Measurements from ENCODE around the gene PIGT. TPM values are rescaled to one million over a fixed set of nuclear protein-coding genes. Genes with fewer than 3 reads are reported as not detected.

Gene PIGT
- total and polyA plus RNA-seq, 4 donors = 22.1 to 98.4 (median 81.5) TPM

- H3K4me1 ChIP-seq (ENCODE audit: control insufficient read depth, insufficient read depth, low read length) = peaks cover 30% of the 10 kb centered on the region
- WGBS (ENCODE audit: insufficient coverage) = 96% methylated on average over 12 of the region's 21 CpGs
- peak within 1 kb of the TSS; percentile 36 for H3K27ac ChIP-seq (ENCODE audit: low read depth, low read length)
- H3K36me3 ChIP-seq (ENCODE audit: control insufficient read depth, insufficient read depth, low read length) = peaks cover 23% of the 10 kb centered on the region
- H3K9me3 ChIP-seq (ENCODE audit: control insufficient read depth, insufficient read depth, low read length) = no peaks in the 10 kb centered on the region
- peak in 2 of 6 donors; percentile 1 to 17 for DNase-seq (ENCODE audit: low read depth in 4 of 6, low spot score in 6 of 6)
- H3K4me3 ChIP-seq (ENCODE audit: low read depth, low read length) = peak within 1 kb of the TSS; percentile 68
- no peaks in the 10 kb centered on the region for H3K27me3 ChIP-seq (ENCODE audit: control insufficient read depth, insufficient read depth, low read length)
Observed at GRCh38 chr20:45407783-45408645, 7.9 kb upstream of the PIGT start, which contains the start of gene DBNDD2. Gene DBNDD2, plus strand, starts transcription at chr20:45408289. Its CDS starts 179 bp downstream, at chr20:45408468.

- peaks cover 23% of the 10 kb centered on the region for H3K36me3 ChIP-seq (ENCODE audit: control insufficient read depth, insufficient read depth, low read length)
- DNase-seq (ENCODE audit: low read depth in 4 of 6, low spot score in 6 of 6) = no peak
- no peak overlapping the region for H3K27ac ChIP-seq (ENCODE audit: low read depth, low read length)
- peaks cover 30% of the 10 kb centered on the region for H3K4me1 ChIP-seq (ENCODE audit: control insufficient read depth, insufficient read depth, low read length)
- no peaks in the 10 kb centered on the region for H3K27me3 ChIP-seq (ENCODE audit: control insufficient read depth, insufficient read depth, low read length)
- no peak overlapping the region for H3K4me3 ChIP-seq (ENCODE audit: low read depth, low read length)
- H3K9me3 ChIP-seq (ENCODE audit: control insufficient read depth, insufficient read depth, low read length) = no peaks in the 10 kb centered on the region
- WGBS (ENCODE audit: insufficient coverage) = 86% methylated on average over 5 of the region's 7 CpGs
Observed at GRCh38 chr20:45408646-45409213, 7.2 kb upstream of the PIGT start.

- 92% methylated on average over 2 of the region's 7 CpGs for WGBS (ENCODE audit: insufficient coverage)
- peaks cover 30% of the 10 kb centered on the region for H3K4me1 ChIP-seq (ENCODE audit: control insufficient read depth, insufficient read depth, low read length)
- DNase-seq (ENCODE audit: low read depth in 4 of 6, low spot score in 6 of 6) = no peak
- H3K9me3 ChIP-seq (ENCODE audit: control insufficient read depth, insufficient read depth, low read length) = no peaks in the 10 kb centered on the region
- H3K27ac ChIP-seq (ENCODE audit: low read depth, low read length) = no peak overlapping the region
- no peak overlapping the region for H3K4me3 ChIP-seq (ENCODE audit: low read depth, low read length)
- no peaks in the 10 kb centered on the region for H3K27me3 ChIP-seq (ENCODE audit: control insufficient read depth, insufficient read depth, low read length)
- peaks cover 23% of the 10 kb centered on the region for H3K36me3 ChIP-seq (ENCODE audit: control insufficient read depth, insufficient read depth, low read length)
Observed at GRCh38 chr20:45409521-45410272, 6.2 kb upstream of the PIGT start.

GRCh38 chr20:45410887-45411286, 5.1 kb upstream of the PIGT start:
- H3K36me3 ChIP-seq (ENCODE audit: control insufficient read depth, insufficient read depth, low read length) = peaks cover 23% of the 10 kb centered on the region
- DNase-seq (ENCODE audit: low read depth in 4 of 6, low spot score in 6 of 6) = no peak
- no peaks in the 10 kb centered on the region for H3K27me3 ChIP-seq (ENCODE audit: control insufficient read depth, insufficient read depth, low read length)
- H3K4me1 ChIP-seq (ENCODE audit: control insufficient read depth, insufficient read depth, low read length) = peaks cover 22% of the 10 kb centered on the region
- no peak overlapping the region for H3K27ac ChIP-seq (ENCODE audit: low read depth, low read length)
- H3K9me3 ChIP-seq (ENCODE audit: control insufficient read depth, insufficient read depth, low read length) = no peaks in the 10 kb centered on the region
- H3K4me3 ChIP-seq (ENCODE audit: low read depth, low read length) = no peak overlapping the region
- 77% methylated on average over 6 of the region's 8 CpGs for WGBS (ENCODE audit: insufficient coverage)

- 59% methylated on average over 3 of the region's 5 CpGs for WGBS (ENCODE audit: insufficient coverage)
- Histone ChIP-seq H3K4me3 (ENCODE audit: low read depth, low read length) (no peak overlapping the region), H3K4me1 (ENCODE audit: control insufficient read depth, insufficient read depth, low read length) (peaks cover 17% of the 10 kb centered on the region), H3K36me3 (ENCODE audit: control insufficient read depth, insufficient read depth, low read length) (peaks cover 23% of the 10 kb centered on the region), H3K27me3 (ENCODE audit: control insufficient read depth, insufficient read depth, low read length) (no peaks in the 10 kb centered on the region), H3K9me3 (ENCODE audit: control insufficient read depth, insufficient read depth, low read length) (no peaks in the 10 kb centered on the region), H3K27ac (ENCODE audit: low read depth, low read length) (no peak overlapping the region)
- peak in 1 of 6 donors; percentile 34 for DNase-seq (ENCODE audit: low read depth in 4 of 6, low spot score in 6 of 6)
Observed at GRCh38 chr20:45412653-45413052, 3.3 kb upstream of the PIGT start.

GRCh38 chr20:45413479-45413878, 2.5 kb upstream of the PIGT start:
- Histone ChIP-seq H3K4me1 (ENCODE audit: control insufficient read depth, insufficient read depth, low read length) (peaks cover 9% of the 10 kb centered on the region), H3K9me3 (ENCODE audit: control insufficient read depth, insufficient read depth, low read length) (no peaks in the 10 kb centered on the region), H3K36me3 (ENCODE audit: control insufficient read depth, insufficient read depth, low read length) (peaks cover 22% of the 10 kb centered on the region), H3K4me3 (ENCODE audit: low read depth, low read length) (no peak overlapping the region), H3K27me3 (ENCODE audit: control insufficient read depth, insufficient read depth, low read length) (no peaks in the 10 kb centered on the region), H3K27ac (ENCODE audit: low read depth, low read length) (no peak overlapping the region)
- 86% methylated on average over 3 of the region's 3 CpGs for WGBS (ENCODE audit: insufficient coverage)
- no peak for DNase-seq (ENCODE audit: low read depth in 4 of 6, low spot score in 6 of 6)

- WGBS (ENCODE audit: insufficient coverage) = no CpG with 5 or more reads among the region's 2 CpGs
- Histone ChIP-seq H3K27ac (ENCODE audit: low read depth, low read length) (no peak overlapping the region), H3K4me3 (ENCODE audit: low read depth, low read length) (peak overlapping the region; percentile 84), H3K4me1 (ENCODE audit: control insufficient read depth, insufficient read depth, low read length) (peaks cover 9% of the 10 kb centered on the region), H3K9me3 (ENCODE audit: control insufficient read depth, insufficient read depth, low read length) (no peaks in the 10 kb centered on the region), H3K36me3 (ENCODE audit: control insufficient read depth, insufficient read depth, low read length) (peaks cover 35% of the 10 kb centered on the region), H3K27me3 (ENCODE audit: control insufficient read depth, insufficient read depth, low read length) (no peaks in the 10 kb centered on the region)
- no peak for DNase-seq (ENCODE audit: low read depth in 4 of 6, low spot score in 6 of 6)
Observed at GRCh38 chr20:45416917-45417316, 976 bp downstream of the PIGT start.

- Histone ChIP-seq H3K36me3 (ENCODE audit: control insufficient read depth, insufficient read depth, low read length) (peaks cover 51% of the 10 kb centered on the region), H3K4me1 (ENCODE audit: control insufficient read depth, insufficient read depth, low read length) (peaks cover 9% of the 10 kb centered on the region), H3K4me3 (ENCODE audit: low read depth, low read length) (no peak overlapping the region), H3K27me3 (ENCODE audit: control insufficient read depth, insufficient read depth, low read length) (no peaks in the 10 kb centered on the region), H3K27ac (ENCODE audit: low read depth, low read length) (no peak overlapping the region), H3K9me3 (ENCODE audit: control insufficient read depth, insufficient read depth, low read length) (no peaks in the 10 kb centered on the region)
- DNase-seq (ENCODE audit: low read depth in 4 of 6, low spot score in 6 of 6) = peak in 1 of 6 donors; percentile 2
- 92% methylated on average over 13 of the region's 17 CpGs for WGBS (ENCODE audit: insufficient coverage)
Observed at GRCh38 chr20:45419188-45420091, 3.5 kb downstream of the PIGT start.

- Histone ChIP-seq H3K4me1 (ENCODE audit: control insufficient read depth, insufficient read depth, low read length) (peaks cover 9% of the 10 kb centered on the region), H3K27ac (ENCODE audit: low read depth, low read length) (no peak overlapping the region), H3K36me3 (ENCODE audit: control insufficient read depth, insufficient read depth, low read length) (peaks cover 55% of the 10 kb centered on the region), H3K4me3 (ENCODE audit: low read depth, low read length) (no peak overlapping the region), H3K9me3 (ENCODE audit: control insufficient read depth, insufficient read depth, low read length) (no peaks in the 10 kb centered on the region), H3K27me3 (ENCODE audit: control insufficient read depth, insufficient read depth, low read length) (no peaks in the 10 kb centered on the region)
- DNase-seq (ENCODE audit: low read depth in 4 of 6, low spot score in 6 of 6) = no peak
- WGBS (ENCODE audit: insufficient coverage) = 95% methylated on average over 8 of the region's 8 CpGs
Observed at GRCh38 chr20:45420125-45420524, 4.2 kb downstream of the PIGT start.
